Measurements from ENCODE around the gene TPRN.

TPRN gene

DNA sequence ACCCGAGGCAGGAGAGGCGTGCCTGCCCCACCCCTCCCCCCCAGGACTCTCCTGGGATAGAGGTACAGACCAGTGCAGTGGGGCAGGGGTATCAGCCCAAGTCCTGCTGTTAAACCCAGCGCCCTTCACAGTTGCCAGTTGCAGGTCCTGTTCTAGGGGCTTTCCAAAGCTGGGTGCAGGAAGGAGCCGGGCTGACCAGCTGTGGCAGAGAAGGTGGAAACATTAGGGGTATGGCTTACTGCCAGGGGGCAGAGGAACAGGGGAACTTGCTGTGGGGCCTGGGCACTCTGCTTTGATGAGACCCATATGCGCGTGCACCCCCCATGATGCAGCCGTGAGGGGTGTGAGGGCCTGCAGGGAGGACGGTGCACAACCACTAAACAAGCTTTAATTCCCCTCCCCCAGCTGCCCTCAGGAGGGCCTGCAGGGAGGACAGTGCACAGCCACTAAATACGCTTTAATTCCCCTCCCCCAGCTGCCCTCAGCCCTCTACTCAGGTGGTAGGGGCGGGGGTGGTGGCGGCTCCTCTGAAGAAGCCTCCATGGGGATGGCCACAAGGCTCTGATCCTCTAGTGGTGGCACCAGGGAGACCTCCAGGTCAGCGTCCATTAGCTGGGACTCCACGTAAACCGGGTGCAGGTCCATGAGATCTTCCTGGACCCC lies 29.9 kb downstream of the TPRN start:
- DNase-seq = no peak

DNA sequence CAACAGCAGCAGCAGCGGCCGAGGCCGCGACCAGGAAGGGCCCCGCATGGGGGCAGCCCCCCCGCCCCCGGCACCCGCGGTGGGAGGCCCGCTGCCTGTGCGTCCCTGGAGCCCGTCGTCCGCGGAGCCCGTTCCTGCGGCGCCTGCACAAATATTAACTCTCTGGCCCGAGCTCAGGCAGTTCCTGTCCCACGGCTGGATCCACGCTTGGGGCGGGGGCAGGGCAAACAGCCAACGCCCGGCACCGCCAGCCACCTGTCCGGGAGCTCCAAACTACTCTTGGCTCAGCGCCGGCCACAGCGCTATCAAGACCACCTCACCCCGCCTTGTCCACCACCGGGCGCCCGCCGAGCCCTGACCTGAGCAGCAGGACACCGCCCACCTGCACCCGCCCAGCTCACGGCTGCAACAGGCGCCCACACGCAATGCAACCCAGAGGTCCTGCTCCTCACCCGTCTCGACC lies 30.6 kb downstream of the TPRN start, which contains the start of gene LRRC26:
Gene LRRC26, minus strand, starts transcription at position 156 of the 463 bp plus-strand sequence. Its CDS starts 108 bp downstream, at position 48.
- DNase-seq = no peak

DNA sequence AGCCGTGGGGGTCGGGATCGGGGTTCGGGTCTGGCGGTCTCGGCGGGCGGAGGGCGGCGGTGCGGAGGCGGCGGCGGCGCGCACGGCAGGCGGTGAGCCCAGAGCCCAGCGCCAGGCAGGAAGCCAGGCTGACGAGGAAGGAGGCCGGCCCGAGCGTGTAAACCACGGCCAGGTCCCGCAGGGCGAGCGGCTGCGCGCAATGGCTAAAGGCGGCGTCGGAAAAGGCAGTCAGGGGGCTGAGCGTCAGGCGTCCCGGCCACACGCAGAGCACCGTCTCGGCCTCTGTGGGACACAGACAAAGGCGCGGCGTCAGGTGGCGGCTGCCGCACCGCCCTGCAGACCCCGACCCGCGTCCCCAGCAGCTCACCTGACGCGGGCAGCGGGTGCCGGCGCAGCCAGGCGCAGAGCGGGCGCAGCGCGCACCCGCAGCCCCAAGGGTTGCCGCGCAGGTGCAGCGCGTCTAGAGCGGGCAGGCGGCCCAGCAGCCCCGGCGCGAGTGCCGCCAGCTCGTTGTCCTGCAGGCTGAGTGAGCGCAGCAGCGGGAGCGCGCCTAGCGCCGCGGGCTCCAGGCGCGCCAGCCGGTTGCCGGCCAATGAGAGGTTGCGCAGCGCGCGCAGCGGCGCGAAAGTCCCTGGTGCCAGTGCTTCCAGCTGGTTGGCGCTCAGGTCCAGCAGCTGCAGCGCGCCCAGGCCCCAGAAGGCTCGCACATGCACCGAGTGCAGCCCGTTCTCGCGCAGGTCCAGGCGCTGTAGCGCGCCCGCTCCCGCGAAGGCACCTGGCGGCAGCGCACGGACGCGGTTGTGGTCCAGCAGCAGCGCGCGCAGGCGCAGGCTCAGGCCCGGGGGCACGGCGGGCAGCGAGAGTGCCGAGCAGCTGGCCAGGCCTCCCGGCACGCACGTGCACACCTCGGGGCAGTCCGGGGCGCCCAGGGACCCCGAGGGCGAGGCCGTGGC lies 31.4 kb downstream of the TPRN start:
- DNase-seq = peak; percentile 63

DNA sequence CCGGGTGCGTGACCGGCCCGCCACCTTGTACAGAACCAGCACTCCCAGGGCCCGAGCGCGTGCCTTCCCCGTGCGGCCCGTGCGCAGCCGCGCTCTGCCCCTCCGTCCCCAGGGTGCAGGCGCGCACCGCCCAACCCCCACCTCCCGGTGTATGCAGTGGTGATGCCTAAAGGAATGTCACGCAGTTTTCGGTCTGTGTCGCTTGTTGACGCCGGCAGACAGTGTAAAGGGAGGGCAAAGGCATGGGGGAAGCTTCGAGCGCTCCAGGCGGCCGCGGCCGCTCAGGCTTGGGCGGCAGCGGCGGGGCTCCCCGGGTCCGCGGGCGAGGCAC lies 32.0 kb downstream of the TPRN start:
- no peak for DNase-seq

DNA sequence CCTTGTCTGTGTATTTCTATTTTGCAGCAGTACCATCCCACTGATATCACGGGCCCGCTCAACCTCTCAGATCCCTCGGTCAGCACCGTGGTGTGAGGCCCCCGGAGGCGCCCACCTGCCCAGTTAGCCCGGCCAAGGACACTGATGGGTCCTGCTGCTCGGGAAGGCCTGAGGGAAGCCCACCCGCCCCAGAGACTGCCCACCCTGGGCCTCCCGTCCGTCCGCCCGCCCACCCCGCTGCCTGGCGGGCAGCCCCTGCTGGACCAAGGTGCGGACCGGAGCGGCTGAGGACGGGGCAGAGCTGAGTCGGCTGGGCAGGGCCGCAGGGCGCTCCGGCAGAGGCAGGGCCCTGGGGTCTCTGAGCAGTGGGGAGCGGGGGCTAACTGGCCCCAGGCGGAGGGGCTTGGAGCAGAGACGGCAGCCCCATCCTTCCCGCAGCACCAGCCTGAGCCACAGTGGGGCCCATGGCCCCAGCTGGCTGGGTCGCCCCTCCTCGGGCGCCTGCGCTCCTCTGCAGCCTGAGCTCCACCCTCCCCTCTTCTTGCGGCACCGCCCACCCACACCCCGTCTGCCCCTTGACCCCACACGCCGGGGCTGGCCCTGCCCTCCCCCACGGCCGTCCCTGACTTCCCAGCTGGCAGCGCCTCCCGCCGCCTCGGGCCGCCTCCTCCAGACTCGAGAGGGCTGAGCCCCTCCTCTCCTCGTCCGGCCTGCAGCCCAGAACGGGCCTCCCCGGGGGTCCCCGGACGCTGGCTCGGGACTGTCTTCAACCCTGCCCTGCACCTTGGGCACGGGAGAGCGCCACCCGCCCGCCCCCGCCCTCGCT lies 32.6 kb downstream of the TPRN start:
- no peak for DNase-seq

DNA sequence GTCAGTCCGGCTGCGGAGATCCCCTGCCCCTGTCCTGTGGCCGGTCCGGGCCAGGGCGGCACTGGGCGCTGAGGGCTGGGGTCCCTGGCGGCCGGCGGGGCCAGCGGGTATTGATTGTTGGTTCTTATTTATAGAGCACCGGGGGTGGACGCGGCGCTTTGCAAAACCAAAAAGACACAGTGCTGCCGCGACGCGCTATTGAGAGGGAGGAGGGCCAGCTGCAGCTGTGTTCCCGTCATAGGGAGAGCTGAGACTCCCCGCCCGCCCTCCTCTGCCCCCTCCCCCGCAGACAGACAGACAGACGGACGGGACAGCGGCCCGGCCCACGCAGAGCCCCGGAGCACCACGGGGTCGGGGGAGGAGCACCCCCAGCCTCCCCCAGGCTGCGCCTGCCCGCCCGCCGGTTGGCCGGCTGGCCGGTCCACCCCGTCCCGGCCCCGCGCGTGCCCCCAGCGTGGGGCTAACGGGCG lies 33.2 kb downstream of the TPRN start:
- no peak for DNase-seq

DNA sequence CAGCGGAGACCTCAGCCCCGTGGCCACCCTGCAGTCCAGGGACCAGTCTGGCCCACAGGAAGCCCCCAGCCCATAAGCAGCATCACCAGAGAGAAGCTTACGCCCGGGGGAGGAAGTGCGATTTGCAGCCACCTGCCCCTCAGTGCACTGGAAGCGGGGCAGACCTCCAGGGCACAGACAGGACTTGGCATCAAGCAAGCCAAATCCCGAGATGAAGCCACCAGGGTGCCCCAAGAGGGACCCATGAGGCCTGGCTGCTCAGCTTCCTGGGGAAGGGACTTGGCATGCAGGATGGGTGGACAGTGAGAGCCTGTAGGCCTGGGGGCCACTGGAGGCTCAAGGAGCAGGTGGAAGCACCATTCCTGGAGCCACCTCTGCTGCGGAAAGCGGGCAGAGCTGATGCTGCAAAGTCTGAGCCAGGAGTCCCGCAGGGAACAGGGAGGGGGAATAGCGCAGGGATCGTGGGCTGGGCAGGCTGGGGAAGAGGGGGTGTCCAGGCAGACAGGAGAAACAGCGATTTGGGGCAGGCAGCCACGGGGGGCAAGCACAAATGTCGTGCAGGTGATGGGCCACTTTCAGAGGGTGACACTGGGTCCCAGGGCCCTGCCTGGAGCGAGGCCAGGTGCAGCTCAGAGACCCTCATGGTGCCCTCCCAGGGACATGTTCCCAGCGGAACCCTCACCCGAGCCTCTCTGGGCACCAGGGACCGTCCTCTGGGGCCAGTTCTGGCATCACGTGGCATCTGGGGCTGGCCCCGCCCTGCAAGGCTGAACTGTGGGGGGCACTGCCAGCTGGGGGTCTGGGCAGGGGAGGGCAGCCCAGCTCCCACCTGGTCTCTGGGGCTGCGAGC lies 33.9 kb downstream of the TPRN start:
- DNase-seq = no peak

DNA sequence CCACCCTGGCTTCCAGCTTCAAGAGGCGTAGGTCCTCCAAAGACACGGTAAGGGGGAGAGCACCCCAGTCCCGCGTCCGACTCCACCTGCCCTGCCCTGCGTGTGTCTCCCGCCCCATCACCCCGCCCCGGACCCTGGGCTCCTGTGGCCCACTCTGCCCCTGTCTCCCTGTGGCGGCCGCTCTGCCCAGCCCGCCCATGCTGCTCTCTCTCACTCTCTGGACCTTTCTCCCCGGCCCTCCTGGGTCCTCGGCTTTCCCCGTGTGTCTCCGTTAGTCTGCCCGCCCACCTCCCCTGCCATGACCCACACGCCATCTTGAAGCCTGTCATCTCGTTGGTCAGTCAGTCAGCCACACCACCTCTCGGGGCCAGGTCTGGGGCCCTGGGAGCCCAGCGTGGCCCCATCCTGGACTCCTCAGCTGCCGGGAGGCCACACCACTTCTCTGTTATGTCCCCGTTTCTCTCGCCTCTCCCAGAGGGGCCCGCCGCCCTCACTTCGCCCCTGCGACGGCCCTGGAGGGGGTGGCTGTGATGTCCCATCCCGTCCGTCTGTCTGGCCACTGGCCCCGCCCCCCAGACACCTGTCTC lies 35.2 kb downstream of the TPRN start:
- no peak for DNase-seq

DNA sequence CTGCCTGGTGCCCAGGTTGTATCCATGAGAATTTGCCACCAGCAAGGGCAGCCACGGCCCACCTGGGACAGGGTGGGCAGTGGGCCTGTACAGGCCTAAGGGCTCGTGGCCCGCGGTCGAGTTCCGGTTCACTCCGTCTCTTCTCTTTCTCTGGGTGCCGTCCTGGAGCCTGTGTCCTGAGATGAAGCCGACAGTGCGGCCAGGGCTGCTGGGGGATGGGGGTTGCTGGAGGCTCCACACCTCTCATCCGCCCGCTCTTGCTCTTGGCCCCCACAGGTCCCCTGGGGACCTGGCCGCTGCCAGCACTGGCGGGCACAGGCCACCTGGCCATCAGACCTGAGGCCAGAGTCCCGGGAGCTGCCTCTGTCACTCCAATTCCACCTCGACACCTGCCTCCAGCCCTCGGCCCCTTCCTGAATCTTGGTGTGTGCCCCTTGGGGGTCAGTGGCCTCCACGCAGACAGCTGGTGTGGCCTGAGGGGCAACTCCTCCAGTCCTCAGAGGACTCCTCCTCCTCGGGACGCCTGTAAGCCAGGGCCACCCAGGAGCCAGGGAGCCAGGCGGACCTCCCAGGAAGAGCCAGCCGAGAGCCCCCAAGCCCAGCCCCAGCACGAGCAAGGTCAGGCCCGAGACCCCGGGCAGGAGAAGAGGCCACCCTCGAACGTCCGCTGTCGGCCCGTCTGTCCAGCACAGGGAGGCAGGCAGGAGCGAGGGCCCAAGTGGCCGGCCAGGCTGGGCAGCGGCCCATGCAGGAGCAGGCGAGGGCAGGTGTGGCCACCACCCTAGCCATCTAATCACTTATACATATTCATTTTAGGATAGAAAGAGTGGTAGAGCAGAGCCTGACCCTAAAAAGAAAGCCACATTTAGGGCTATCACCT lies 35.9 kb downstream of the TPRN start:
- no peak for DNase-seq

DNA sequence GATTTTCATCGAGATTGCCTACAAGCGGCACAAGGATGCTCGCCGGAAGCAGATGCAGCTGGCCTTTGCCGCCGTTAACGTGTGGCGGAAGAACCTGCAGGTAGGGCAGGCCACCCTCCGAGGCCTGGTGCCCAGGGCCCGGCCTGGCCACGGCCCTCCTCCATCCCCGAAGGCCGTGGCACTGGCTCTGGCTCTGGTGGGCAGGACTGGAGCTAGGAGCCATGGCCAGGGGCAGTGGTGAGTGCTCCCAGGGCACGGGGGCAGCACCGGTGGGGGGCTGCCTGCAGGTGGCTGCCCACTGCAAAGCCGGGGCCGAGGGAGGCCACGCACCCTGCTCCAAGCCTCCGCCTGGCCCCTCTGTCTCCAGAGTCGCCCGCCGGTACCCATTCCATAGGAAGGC lies 36.7 kb downstream of the TPRN start:
- no peak for DNase-seq

DNA sequence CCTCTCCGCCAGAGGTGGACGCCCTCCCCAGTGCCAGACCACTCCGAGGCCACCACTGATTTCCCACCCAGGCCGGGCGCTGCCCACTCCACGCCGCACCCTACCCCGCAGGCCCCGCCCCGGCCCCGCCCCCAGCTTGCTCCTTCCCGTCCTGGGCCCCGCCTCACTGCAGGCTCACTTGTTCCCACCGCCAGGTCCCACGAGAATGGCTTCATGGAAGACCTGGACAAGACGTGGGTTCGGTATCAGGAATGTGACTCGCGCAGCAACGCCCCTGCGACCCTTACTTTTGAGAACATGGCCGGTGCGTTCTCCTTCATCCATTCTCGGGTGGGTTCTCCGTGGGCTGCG lies 37.2 kb downstream of the TPRN start:
- DNase-seq = no peak

DNA sequence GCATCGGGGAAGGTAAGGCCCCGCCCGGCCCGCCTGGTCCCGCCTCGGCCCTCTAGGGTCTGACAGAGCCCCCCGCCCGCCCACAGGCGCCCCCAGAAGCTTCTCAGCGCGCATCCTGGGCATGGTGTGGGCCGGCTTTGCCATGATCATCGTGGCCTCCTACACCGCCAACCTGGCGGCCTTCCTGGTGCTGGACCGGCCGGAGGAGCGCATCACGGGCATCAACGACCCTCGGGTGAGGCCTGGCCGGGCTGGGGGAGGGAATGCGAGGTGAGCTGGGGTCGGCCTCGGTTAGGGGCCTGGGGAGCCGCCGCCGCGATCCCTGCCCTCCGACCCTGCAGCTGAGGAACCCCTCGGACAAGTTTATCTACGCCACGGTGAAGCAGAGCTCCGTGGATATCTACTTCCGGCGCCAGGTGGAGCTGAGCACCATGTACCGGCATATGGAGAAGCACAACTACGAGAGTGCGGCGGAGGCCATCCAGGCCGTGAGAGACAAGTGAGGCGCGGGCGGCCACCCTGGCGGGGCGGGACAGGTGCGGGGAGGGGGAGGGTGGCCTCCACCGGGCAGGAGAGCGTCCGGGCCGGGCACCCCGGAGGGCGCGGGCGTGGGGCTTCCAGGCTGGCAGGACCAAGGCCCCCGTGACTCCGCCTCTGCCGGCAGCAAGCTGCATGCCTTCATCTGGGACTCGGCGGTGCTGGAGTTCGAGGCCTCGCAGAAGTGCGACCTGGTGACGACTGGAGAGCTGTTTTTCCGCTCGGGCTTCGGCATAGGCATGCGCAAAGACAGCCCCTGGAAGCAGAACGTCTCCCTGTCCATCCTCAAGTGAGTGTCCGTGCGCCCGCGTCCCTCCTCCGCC lies 37.8 kb downstream of the TPRN start:
- no peak for DNase-seq

DNA sequence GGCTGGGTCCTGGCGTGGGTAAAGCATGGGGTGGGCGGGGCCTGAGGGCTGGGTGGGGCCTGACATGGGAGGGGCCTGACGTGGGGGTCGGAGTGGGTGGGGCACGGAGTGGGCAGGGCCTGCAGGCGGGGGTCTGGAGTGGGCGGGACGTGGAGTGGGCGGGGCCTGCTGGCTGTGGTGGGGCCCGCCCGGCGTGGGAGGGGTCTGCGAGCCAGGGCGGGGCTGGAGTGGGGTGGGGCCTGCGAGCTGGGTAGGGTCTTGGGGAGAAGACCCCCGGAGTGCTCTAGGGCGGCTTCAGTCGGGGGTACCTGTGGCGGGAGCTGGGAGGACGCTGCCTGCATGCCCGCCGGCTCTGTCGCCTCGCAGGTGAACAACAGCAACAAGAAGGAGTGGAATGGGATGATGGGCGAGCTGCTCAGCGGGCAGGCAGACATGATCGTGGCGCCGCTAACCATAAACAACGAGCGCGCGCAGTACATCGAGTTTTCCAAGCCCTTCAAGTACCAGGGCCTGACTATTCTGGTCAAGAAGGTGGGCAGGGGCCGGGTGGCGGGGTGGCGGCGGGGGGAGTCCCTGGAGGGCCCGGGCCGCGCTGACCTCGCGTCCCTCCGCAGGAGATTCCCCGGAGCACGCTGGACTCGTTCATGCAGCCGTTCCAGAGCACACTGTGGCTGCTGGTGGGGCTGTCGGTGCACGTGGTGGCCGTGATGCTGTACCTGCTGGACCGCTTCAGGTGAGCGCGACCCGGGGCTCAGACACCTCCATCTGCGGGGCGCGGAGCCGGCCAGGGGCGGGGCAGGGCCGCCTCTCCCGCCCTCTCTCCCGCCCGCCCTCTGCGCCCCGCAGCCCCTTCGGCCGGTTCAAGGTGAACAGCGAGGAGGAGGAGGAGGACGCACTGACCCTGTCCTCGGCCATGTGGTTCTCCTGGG lies 38.7 kb downstream of the TPRN start:
- no peak for DNase-seq

DNA sequence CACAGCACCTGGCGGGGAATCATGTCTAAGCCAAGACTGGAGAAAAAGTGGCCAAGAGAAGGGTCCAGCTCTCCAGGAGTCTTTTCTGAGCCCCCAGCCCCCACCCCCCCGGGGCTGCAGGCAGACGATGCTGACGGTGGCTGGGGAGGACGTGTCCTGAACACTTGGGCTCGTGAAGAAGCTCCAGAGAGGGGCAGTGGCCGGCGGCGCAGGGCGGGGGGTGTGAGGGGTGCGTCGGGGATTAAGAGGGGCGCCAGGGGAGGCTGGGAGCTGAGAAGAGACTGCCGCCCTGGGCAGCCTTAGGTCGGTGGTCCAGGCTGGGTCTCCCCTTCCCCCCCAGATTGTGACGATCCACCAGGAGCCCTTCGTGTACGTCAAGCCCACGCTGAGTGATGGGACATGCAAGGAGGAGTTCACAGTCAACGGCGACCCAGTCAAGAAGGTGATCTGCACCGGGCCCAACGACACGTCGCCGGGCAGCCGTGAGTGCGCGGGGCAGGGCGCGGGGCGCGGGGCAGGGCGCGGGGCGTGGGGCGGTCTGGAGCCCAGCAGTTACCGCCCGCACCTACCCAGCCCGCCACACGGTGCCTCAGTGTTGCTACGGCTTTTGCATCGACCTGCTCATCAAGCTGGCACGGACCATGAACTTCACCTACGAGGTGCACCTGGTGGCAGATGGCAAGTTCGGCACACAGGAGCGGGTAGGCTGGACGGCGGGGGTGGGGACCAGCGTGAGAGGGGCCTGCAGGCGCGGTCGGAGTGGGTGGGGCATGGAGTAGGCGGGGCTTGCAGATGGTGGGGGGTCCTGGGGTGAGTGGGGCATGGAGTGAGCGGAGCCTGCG lies 39.6 kb downstream of the TPRN start:
- no peak for DNase-seq

DNA sequence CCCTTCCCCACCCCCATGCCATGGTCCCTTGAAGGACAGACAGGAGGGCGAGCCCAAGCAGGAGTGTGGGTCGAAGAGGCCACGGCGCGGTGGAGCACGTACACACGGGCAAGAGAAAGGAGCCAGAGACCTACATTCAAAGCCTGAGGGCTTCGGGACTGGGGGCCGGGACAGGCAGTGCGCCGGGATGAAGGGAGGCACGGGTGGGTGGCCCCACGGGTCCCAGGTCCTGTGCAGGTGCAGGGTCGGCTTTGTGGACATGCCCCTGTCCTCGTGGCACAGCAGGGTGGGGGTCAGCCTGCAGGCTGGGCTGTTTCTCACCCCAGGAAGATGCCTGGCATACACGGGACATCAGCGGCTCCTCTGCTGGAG lies 40.5 kb downstream of the TPRN start:
- no peak for DNase-seq

DNA sequence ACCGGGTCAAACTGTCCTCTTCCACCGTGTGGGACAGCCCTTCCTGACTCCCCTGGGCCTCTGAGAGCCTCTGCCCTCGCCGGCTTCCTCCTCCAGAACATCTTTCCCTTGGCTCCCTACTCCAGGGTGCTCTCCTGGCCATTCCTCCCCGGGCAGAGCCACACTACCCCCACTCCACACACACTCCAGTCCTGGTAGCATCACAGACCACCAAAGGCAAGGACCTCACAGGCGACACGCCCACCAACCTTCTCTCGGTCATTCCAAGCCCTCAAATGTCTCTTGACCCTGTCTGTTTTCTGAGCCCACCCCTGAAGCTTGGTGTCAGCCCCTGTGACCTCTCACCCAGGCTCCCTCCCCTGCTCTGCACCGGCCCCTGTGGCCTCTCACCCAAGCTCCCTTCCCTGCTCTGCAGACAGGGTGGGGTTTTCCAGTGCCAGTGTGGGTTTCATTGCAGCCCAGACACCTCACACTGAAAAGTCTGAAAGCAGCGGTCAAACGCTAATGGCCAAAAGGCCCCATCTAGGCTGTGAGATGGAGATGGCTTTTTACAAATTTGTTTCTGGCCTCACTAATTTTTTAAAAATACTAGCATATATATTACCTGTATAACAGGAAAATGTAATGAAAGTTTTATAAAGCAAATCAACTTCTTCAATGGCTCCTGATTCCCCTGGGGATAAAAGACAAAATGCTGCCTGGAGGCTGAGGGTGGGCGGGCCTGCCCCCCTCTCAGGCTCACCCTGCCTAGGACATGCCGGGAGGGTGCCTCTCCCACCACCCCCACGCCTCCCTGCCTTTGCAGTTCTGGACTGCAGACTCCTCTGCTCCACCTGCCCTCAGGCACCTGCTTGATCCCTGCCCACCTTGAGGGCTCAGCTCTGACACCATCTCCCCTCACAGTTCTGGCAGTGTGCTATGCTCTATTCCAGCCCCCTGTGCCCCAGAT lies 41.2 kb downstream of the TPRN start:
- no peak for DNase-seq

DNA sequence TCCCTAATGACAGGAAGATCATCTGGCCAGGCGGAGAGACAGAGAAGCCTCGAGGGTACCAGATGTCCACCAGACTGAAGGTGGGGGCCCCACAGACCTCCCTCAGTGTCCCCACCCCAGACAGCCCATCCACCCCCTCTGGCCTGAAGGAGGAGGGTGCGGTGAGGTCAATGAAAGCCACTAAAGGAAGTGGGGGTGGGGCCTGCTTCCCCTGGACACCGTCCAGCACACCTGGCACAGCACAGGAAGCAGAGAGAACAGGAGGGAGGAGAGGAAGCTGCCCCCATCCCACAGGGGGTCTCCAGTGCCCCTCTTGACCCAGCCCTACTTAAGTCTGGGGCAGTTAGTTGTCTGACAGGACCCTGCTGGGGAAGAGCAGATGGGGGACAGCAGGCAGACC lies 41.9 kb downstream of the TPRN start:
- DNase-seq = no peak
